ENCODE measurements around the gene POMGNT1.
A peak's percentile ranks its signal among the peaks of the same experiment; 100 is the strongest.

Gene POMGNT1

GRCh38 chr1:46181343-46182260 is 16.6 kb downstream of the POMGNT1 start:
- DNase-seq: no peak

- DNase-seq: no peak
These were observed 18.1 kb downstream of the POMGNT1 start for GRCh38 chr1:46180082-46180616.

- DNase-seq: peak; percentile 57
These were observed 18.8 kb downstream of the POMGNT1 start for GRCh38 chr1:46179138-46180081.

- DNase-seq: no peak
These were observed 21.9 kb downstream of the POMGNT1 start, which contains the start of gene P3R3URF for GRCh38 chr1:46176211-46176865. TSS of gene P3R3URF (minus strand) at chr1:46176488. CDS start at chr1:46176471, 17 bp downstream.

- DNase-seq: no peak
These were observed 23.0 kb downstream of the POMGNT1 start for GRCh38 chr1:46175243-46175642.

- DNase-seq: no peak
These were observed 23.6 kb downstream of the POMGNT1 start, which contains the start of gene TSPAN1 for GRCh38 chr1:46174448-46175231. TSS of gene TSPAN1 (plus strand) at chr1:46175087. CDS start at chr1:46181108, 6,021 bp downstream.

- DNase-seq: no peak
These were observed 24.8 kb downstream of the POMGNT1 start for GRCh38 chr1:46173361-46173856.

GRCh38 chr1:46172321-46172720 is 25.9 kb downstream of the POMGNT1 start:
- DNase-seq: no peak

GRCh38 chr1:46171871-46172270 is 26.4 kb downstream of the POMGNT1 start:
- DNase-seq: no peak

- no peak for DNase-seq
These were observed 26.9 kb downstream of the POMGNT1 start for GRCh38 chr1:46171351-46171750.

GRCh38 chr1:46169811-46170454 is 28.3 kb downstream of the POMGNT1 start:
- no peak for DNase-seq

GRCh38 chr1:46168477-46168876 is 29.8 kb downstream of the POMGNT1 start:
- DNase-seq: no peak

- DNase-seq: peak; percentile 5
These were observed 31.4 kb downstream of the POMGNT1 start for GRCh38 chr1:46166521-46167462.

GRCh38 chr1:46160212-46160611 is 38.0 kb downstream of the POMGNT1 start:
- DNase-seq: no peak

GRCh38 chr1:46159516-46159915 is 38.7 kb downstream of the POMGNT1 start:
- DNase-seq: no peak

GRCh38 chr1:46158312-46159281 is 39.6 kb downstream of the POMGNT1 start:
- DNase-seq: no peak

- no peak for DNase-seq
These were observed 40.3 kb downstream of the POMGNT1 start for GRCh38 chr1:46157916-46158311.

- no peak for DNase-seq
These were observed 44.5 kb downstream of the POMGNT1 start for GRCh38 chr1:46153732-46154131.
